Measurements from ENCODE around the gene ALG3.

Gene ALG3

GRCh38 chr3:184200825-184201224 is 47.9 kb downstream of the ALG3 start:
- H3K4me3 ChIP-seq (ENCODE audit: low read depth, low read length): no peak overlapping the region
- ChIA-PET POLR2A (interaction anchor here (0.6 kb wide), 1 partner anchor 11 kb away, joined by 4 read pairs; no protein-coding TSS in a partner anchor), CTCF (no interaction called here)
- DNase-seq (ENCODE audit: low read depth, low spot score): no peak
- no peak for TF ChIP-seq CTCF (IDR thresholded peaks at IDR 0.05; ENCODE audit: insufficient read depth, low read length, missing control alignments)

- CTCF ChIA-PET: interaction anchor here (0.9 to 1.8 kb wide), 3 partner anchors 29 to 314 kb away, joined by 3 to 5 read pairs (median 4); partner anchors contain the start of genes EEF1AKMT4 and PARL
- no peak for TF ChIP-seq CTCF (IDR thresholded peaks at IDR 0.05; ENCODE audit: insufficient read depth, low read length, missing control alignments)
- no peak overlapping the region for H3K4me3 ChIP-seq (ENCODE audit: low read depth, low read length)
- POLR2A ChIA-PET: no interaction called here
- DNase-seq (ENCODE audit: low read depth, low spot score): no peak
Observed at GRCh38 chr3:184198509-184198908, 50.3 kb downstream of the ALG3 start.

- ChIA-PET POLR2A (interaction anchor here (1.1 to 2.1 kb wide), 2 partner anchors 10 to 11 kb away, joined by 4 to 10 read pairs; no protein-coding TSS in a partner anchor), CTCF (interaction anchor here (1.0 kb wide), 1 partner anchor 53 kb away, joined by 3 read pairs; the partner anchor contains the start of gene EEF1AKMT4)
- no peak overlapping the region for H3K4me3 ChIP-seq (ENCODE audit: low read depth, low read length)
- no peak for TF ChIP-seq CTCF (IDR thresholded peaks at IDR 0.05; ENCODE audit: insufficient read depth, low read length, missing control alignments)
- DNase-seq (ENCODE audit: low read depth, low spot score): no peak
Observed at GRCh38 chr3:184196536-184196935, 52.2 kb downstream of the ALG3 start.

- ChIA-PET CTCF (interaction anchor here (1.0 to 1.2 kb wide), 2 partner anchors 34 kb away, joined by 3 to 8 read pairs; partner anchors contain the start of gene VWA5B2), POLR2A (interaction anchor here (0.6 kb wide), 1 partner anchor 20 kb away, joined by 5 read pairs; no protein-coding TSS in a partner anchor)
- no peak for DNase-seq (ENCODE audit: low read depth, low spot score)
- no peak overlapping the region for H3K4me3 ChIP-seq (ENCODE audit: low read depth, low read length)
- no peak for TF ChIP-seq CTCF (IDR thresholded peaks at IDR 0.05; ENCODE audit: insufficient read depth, low read length, missing control alignments)
Observed at GRCh38 chr3:184193991-184194539, 54.7 kb downstream of the ALG3 start.

- ChIA-PET POLR2A (interaction anchor here (1.3 kb wide), 1 partner anchor 36 kb away, joined by 4 read pairs; no protein-coding TSS in a partner anchor), CTCF (interaction anchor here (1.2 to 1.3 kb wide), 2 partner anchors 35 to 57 kb away, joined by 3 to 5 read pairs; no protein-coding TSS in a partner anchor)
- H3K4me3 ChIP-seq (ENCODE audit: low read depth, low read length): no peak overlapping the region
- no peak for DNase-seq (ENCODE audit: low read depth, low spot score)
- TF ChIP-seq CTCF (IDR thresholded peaks at IDR 0.05; ENCODE audit: insufficient read depth, low read length, missing control alignments): no peak
Observed at GRCh38 chr3:184192889-184193288, 55.9 kb downstream of the ALG3 start.
